22Rv1 (cell line): ENCODE measurements around the gene ART5.

Experiments
- ZFX ChIP-seq: fragments of 450-650 bp; IDR thresholded peaks from 2 replicates; pipeline ENCODE4 v1.6.1; 2017; ENCODE audit warnings: antibody characterized with exemption, borderline replicate concordance
- TF ChIP-seq, protein P1 (sequence below): fragments of 450-650 bp; IDR thresholded peaks from 2 replicates; pipeline ENCODE4 v1.5.1; 2017; ENCODE audit warnings: mild to moderate bottlenecking

GRCh38 chr11:3669128-3669527 lies 27.3 kb upstream of the ART5 start:
- TF ChIP-seq, protein P1, sequence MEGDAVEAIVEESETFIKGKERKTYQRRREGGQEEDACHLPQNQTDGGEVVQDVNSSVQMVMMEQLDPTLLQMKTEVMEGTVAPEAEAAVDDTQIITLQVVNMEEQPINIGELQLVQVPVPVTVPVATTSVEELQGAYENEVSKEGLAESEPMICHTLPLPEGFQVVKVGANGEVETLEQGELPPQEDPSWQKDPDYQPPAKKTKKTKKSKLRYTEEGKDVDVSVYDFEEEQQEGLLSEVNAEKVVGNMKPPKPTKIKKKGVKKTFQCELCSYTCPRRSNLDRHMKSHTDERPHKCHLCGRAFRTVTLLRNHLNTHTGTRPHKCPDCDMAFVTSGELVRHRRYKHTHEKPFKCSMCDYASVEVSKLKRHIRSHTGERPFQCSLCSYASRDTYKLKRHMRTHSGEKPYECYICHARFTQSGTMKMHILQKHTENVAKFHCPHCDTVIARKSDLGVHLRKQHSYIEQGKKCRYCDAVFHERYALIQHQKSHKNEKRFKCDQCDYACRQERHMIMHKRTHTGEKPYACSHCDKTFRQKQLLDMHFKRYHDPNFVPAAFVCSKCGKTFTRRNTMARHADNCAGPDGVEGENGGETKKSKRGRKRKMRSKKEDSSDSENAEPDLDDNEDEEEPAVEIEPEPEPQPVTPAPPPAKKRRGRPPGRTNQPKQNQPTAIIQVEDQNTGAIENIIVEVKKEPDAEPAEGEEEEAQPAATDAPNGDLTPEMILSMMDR: no peak
- TF ChIP-seq ZFX: no peak
